ENCODE data around the gene LASP1.
"Not testable (repeated sequence)": the region's sequence is repeated elsewhere in the genome, so short reads cannot be mapped to it uniquely, and the experiment has no call there.

Gene LASP1

DNA sequence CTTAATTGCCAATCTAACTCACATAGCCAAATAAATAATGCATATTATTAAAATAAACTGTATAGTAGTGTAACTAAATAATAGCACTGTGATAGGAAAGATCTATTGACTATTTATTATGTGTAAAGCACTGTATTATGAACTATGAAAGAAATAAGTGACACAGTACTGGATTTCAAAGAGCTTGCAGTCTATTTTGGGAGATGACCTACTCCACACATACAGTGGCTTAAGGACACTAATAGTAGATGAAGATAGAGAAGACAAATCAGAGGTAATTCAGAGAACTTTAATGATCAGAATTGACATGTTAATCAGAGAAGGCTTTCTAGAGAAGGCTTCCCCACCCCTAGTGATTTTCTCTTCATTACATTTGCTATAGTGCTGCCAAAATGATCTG lies 70.1 kb downstream of the LASP1 start:
- no peak for DNase-seq (ENCODE audit: low spot score)

DNA sequence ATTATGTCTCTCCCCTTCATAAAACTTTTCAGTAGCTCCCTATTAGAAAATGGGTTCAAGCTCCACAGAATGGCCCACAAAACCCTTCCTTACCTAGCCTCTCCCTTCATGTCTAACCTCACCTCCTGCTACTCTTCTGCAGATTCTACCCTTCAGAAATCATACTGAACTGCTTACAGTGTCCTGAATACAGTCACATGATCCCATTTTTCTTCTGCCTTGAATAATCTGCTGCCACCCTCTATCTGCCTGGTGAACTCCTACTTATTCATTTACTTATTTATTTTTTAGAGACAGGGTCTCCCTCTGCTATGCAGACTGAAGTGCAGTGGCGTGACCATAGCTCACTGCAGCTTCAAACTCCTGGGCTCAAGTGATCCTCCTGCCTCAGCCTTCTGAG lies 70.5 kb downstream of the LASP1 start:
- no peak for DNase-seq (ENCODE audit: low spot score)

DNA sequence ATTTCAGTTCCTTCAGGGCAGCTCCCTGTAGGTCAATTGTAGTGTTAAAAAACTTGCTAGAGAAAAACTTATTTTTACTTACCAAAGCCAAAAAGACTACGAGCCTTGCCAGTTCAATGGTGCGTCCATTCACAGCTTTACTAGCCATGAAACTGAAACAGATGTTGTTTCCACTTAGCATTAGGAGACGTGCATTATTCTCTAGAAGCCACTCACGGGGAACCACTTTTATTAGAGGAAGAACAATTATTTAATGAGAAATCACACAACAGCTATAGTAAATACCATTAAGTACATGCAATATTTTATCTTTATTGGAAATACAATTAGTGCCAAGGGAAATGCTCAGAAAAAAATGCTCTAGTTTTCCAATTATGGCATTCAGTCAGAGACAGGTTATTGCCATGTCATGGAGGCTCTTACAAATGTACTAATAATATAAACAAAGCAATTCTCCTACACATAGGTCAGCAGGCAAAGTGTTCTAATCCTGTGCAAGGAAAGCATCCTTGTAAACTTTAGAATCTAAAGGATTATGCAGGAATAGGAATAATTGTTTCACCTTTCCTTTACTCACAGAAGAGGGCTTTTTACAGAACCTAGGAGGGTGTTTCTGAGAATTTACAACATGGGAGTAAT lies 73.0 kb downstream of the LASP1 start:
- no peak for DNase-seq (ENCODE audit: low spot score)

DNA sequence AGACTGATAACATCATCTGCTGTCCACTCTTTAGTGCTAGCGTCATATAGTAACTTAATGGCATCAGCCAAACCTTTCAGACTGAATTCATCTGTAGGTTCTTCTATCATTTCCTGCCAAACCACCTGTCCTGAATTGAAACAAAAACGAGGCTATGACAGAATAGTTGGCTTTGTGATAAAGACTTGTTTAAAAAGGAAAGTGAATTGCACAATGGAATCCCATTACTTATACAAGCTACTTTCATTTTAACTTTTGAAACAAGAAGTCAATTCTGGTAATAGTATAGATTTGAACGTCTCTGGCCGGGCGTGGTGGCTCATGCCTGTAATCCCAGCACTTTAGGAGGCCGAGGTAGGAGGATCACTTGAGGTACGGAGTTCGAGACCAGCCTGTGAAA lies 73.7 kb downstream of the LASP1 start:
- no peak for DNase-seq (ENCODE audit: low spot score)

DNA sequence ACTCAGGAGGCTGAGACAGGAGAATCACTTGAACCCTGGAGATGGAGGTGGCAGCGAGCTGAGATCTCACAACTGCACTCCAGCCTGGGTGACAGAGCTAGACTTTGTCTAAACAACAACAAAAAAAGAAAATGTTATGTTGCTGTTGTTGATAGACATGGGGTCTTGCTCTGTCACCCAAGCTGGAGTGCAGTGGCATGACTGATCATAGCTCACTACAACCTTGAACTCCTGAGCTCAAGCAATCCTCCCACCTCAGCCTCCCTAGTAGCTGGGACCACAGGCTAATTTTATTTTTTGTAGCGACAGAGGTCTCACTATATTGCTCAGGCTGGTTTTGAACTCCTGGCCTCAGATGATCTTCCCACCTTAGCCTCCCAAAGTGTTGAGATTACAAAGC lies 77.3 kb downstream of the LASP1 start:
- DNase-seq (ENCODE audit: low spot score): no peak

DNA sequence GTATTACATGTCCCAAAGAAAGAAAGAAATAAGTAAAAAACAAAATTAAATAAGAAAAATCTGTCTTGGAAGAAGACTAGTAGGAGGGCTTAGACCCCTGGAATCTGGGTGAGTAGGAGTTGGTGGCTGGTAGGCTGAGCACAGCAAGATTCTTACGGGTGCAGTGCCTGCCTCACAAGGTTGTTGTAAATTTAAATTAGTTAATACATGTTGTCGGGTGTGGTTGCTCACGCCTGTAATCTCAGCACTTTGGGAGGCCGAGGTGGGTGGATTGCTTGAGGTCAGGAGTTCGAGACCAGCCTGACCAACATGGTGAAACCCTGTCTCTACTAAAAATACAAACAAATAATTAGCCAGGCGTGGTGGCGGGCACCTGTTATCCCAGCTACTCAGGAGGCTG lies 83.9 kb downstream of the LASP1 start:
- not testable (repeated sequence) for DNase-seq (ENCODE audit: low spot score)

DNA sequence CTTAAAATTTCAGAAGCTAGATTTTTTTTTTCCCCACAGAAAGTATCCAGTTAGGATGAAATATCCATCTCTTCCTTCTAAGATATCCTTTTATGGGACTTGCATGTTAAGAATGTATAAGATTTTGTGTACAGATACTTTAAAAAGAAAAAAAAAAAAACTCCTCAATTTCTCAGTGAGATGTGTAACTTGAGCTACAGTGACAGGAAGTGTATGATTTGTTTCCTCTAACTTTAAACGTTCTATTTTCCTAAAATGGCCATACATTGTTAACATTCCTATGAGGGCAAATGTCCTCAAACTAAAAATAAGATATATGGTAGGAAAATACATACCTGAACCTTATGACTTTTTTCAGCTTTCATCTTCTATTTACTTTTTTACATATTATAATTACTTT lies 88.5 kb downstream of the LASP1 start:
- DNase-seq (ENCODE audit: low spot score): no peak

DNA sequence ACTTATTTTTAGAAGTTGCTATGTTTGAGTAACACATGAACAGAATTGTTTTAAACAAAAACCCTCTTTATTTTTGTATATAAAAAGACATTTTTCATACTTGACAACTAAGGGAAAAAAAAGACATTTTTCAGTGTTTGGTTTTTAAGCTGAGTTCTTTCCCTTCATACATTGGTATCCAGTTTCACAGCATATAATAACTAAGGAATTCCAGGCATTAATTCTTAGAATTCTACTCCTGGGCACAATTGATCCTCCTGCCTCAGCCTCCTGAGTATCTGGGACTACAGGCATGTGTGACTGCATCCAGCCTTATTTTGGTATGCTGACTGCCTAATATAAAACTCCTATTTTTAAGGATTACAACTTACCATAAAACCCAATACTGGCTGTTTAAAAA lies 88.9 kb downstream of the LASP1 start:
- DNase-seq (ENCODE audit: low spot score): no peak

DNA sequence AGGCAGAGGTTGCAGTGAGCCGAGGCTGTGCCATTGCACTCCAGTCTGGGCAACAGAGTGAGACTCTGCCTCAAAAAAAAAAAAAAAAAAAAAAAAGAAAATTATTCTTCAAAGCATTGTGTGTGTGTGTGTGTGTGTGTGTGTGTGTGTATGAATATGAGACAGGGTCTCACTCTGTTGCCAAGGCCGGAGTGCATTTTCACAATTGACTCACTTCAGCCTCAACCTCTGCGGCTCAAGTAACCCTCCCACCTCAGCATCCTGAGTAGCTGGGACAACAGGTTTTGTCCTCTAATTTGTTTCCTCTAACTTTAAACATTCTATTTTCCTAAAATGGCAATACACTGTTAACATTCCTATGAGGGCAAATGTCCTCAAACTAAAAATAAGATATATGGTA lies 89.7 kb downstream of the LASP1 start:
- DNase-seq (ENCODE audit: low spot score): no peak

DNA sequence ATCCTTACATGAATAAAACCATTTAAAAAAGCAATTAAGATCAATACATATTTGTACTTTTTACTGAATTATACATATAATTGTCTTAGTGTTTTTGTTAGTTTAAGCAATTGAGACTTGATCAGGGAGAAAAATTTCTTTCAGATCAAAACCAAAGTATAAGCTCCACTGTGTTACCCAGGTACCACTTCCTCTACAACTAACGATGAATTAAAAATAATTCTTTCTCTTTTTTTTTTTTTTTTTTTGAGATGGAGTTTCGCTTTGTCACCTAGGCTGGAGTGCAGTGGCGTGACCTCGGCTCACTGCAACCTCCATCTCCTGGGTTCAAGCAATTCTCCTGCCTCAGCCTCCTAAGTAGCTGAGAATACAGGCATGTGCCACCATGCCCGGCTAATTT lies 90.5 kb downstream of the LASP1 start:
- DNase-seq (ENCODE audit: low spot score): no peak

DNA sequence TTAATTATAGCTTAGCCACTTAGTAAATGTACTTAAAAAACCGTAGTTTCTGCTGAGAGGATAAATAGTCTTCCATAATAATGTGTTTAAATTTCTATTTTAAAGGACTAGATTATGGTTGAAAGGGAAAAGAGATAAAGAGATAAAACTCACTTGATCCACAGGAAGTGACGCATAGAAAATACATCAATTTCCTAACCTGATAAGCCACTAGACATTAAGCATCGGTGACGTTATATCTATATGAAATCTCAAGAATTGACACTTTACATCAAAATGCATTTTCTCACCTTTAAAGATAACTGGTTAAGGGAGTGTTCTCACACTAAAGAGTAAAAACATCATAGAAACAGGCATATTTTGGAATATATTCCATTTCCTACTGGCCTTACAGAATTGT lies 91.6 kb downstream of the LASP1 start:
- DNase-seq (ENCODE audit: low spot score): no peak

DNA sequence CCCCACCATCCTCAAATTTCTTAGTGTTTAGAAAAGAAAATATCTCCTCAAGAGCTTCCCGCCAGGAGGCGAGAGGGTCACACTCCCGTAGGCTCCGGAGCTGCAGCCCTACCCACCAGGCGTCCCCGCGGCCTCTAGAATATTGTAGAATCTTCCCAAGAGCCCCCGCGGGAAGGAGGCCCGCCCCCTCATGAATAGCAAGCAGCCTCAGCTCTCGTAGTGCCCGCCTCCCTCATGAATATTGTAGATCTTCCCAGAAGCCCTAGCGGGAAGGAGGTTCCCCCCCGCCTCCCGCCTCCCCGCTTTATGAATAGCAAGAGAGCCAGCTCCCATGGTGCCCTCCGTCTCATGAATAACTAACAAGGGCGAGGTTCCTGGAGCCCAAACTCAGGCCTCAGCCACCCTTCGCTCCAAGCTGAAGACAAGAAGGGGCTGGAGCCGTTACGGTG lies 97.5 kb downstream of the LASP1 start, which contains the start of gene FBXO47:
FBXO47 (minus strand) TSS at position 114 of the 449 bp plus-strand sequence. CDS start 4,378 bp downstream, outside the sequence.
- DNase-seq (ENCODE audit: low spot score): no peak

DNA sequence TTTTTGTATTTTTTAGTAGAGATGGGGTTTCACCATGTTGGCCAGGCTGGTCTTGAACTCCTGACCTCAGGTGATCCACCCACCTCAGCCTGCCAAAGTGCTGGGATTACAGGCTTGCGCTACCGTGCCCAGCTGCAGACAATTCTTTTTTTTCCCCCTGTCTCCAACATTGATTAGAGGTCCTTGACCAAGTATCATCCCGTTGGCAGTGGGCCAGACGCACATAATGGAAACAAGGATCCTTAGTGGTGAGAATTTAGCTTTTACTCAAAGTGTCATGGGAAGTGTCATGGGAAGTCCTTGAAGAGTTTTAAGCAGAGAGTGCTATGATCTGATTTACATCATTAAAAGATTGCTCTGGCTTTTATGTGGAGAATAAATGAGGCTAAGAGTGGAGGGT lies 99.4 kb downstream of the LASP1 start:
- no peak for DNase-seq (ENCODE audit: low spot score)

DNA sequence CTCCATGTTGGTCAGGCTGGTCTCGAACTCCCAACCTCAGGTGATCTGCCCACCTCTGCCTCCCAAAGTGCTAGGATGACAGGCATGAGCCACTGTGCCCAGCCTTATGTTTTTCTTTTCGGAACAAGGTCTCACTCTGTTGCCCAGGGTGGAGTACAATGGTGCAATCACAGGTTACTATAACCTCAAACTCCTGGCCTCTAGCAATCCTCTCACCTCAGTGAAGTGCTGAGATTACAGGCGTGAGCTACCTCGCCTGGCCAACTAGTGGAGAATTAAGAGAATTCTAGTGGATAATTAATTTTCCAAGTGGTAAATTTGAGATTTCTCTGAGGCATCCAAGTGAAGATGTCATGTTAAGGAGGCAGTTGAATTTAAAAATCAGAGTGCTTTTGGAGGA lies 100.3 kb downstream of the LASP1 start:
- no peak for DNase-seq (ENCODE audit: low spot score)

DNA sequence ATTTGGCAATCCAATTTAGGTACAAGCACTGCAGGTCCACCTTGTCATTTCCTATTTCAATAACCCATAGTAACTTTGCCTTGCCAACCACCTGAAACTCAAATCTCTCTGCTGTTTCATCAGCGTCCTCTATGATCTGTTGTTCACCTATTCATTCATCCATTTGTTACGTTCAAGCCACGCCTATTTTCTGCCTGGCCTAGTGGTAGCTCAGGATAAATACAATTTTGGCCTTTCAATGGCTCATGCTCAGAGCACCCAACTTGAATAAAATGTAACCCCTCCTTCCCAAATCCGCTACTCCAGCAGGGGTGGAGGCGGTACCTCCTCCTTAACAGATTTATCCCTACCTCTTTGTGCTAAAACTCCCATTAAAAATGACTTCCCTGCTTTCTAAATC lies 100.9 kb downstream of the LASP1 start:
- no peak for DNase-seq (ENCODE audit: low spot score)
